PFSK-1 (cell line): ENCODE measurements around the gene ARHGAP18.

Experiments used
- POLR2AphosphoS5 ChIP-seq: IDR thresholded peaks from 2 replicates; pipeline ENCODE4 v1.6.1; 2012; ENCODE audit warnings: low read depth, mild to moderate bottlenecking, control low read depth, low read length, moderate library complexity
- REST ChIP-seq, 2 experiments: IDR thresholded peaks; 2 replicates each; pipeline versions ENCODE4 v1.6.1 to v1.8.0; 2011 to 2012; ENCODE audit warnings: low read depth in 2 of 2, low read length in 2 of 2, control low read depth in 1 of 2, inconsistent platforms in 1 of 2, mild to moderate bottlenecking in 1 of 2, moderate library complexity in 1 of 2; ENCODE audit not compliant: insufficient read depth in 1 of 2

GRCh38 chr6:129680633-129681032 lies 29.3 kb downstream of the ARHGAP18 start:
- no peak for TF ChIP-seq POLR2AphosphoS5
- TF ChIP-seq REST (IDR thresholded peaks at IDR 0.05; ENCODE audit: insufficient read depth in 1 of 2, low read depth in 2 of 2, low read length in 2 of 2) = no peak
